Measurements from ENCODE around the gene STK32C.

- no peak for TF ChIP-seq POLR2AphosphoS5 (IDR thresholded peaks at IDR 0.05)
- no peak for TF ChIP-seq POLR2A (IDR thresholded peaks at IDR 0.05)
- TF ChIP-seq, protein P1, sequence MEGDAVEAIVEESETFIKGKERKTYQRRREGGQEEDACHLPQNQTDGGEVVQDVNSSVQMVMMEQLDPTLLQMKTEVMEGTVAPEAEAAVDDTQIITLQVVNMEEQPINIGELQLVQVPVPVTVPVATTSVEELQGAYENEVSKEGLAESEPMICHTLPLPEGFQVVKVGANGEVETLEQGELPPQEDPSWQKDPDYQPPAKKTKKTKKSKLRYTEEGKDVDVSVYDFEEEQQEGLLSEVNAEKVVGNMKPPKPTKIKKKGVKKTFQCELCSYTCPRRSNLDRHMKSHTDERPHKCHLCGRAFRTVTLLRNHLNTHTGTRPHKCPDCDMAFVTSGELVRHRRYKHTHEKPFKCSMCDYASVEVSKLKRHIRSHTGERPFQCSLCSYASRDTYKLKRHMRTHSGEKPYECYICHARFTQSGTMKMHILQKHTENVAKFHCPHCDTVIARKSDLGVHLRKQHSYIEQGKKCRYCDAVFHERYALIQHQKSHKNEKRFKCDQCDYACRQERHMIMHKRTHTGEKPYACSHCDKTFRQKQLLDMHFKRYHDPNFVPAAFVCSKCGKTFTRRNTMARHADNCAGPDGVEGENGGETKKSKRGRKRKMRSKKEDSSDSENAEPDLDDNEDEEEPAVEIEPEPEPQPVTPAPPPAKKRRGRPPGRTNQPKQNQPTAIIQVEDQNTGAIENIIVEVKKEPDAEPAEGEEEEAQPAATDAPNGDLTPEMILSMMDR (IDR thresholded peaks at IDR 0.05), result no peak
- TF ChIP-seq EP300 (IDR thresholded peaks at IDR 0.05), result no peak
These were observed 101.4 kb downstream of the STK32C start for GRCh38 chr10:132206377-132206745.
